Erythroblast (primary cell): ENCODE results near the gene KANTR.

Experiments
- GATA1 ChIP-seq: IDR thresholded peaks from 2 replicates; pipeline ENCODE4 v1.6.1; 2011; ENCODE audit warnings: low read depth, mild to moderate bottlenecking, control low read depth, low read length, moderate library complexity
- POLR2A ChIP-seq: IDR thresholded peaks from 2 replicates; pipeline ENCODE4 v1.6.1; 2011; ENCODE audit warnings: mild to moderate bottlenecking, low read length

DNA sequence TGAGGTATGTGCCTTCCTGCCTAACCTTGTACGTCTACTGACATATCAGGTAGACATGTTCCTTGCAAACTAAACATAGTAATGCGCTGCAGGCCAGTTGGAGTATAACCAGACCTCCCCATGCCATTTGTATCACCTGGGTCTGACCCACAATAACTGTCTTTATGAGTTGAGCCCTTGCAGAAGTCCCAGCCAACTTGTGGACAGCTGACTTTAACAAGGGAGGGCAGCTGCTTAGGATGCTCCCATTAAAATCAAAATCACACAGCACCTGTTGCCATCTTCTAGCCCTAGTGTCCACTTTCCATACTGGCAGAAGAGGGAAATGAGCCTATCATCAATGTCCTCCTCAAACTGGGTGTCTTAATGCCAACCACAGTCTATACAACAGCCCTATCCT is 41.6 kb downstream of the KANTR start:
- TF ChIP-seq POLR2A: no peak
- no peak for TF ChIP-seq GATA1
